ENCODE measurements around the gene COL3A1.

Gene COL3A1

GRCh38 chr2:188964976-188965546 lies 9.1 kb upstream of the COL3A1 start:
- in situ Hi-C loops (cut with MboI; ENCODE audit: low sequenced_read_pairs, unreplicated experiment): no loop called here
- DNase-seq (ENCODE audit: low spot score): no peak
- TF ChIP-seq, protein P1, sequence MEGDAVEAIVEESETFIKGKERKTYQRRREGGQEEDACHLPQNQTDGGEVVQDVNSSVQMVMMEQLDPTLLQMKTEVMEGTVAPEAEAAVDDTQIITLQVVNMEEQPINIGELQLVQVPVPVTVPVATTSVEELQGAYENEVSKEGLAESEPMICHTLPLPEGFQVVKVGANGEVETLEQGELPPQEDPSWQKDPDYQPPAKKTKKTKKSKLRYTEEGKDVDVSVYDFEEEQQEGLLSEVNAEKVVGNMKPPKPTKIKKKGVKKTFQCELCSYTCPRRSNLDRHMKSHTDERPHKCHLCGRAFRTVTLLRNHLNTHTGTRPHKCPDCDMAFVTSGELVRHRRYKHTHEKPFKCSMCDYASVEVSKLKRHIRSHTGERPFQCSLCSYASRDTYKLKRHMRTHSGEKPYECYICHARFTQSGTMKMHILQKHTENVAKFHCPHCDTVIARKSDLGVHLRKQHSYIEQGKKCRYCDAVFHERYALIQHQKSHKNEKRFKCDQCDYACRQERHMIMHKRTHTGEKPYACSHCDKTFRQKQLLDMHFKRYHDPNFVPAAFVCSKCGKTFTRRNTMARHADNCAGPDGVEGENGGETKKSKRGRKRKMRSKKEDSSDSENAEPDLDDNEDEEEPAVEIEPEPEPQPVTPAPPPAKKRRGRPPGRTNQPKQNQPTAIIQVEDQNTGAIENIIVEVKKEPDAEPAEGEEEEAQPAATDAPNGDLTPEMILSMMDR (IDR thresholded peaks at IDR 0.05; ENCODE audit: borderline replicate concordance, control extremely low read depth, extremely low read depth, insufficient read depth, missing control alignments): no peak

DNA sequence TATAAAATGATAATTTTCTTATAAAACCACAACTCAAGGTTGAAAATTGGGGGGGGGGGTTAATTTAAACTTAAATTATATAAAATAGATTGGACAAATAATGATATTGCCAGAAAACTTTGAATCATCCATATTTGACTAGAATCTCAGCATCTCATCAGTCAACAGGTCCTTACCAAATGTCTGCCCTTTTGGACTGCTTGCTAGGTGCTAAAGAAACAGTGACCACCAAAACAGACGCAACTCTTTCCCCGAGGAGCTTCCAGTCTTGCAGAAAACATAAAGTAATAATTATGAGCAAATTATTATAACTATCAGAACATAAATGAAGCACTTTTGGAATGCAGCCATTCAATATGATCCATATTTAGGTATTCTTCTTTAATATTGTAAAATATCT lies 8.6 kb upstream of the COL3A1 start:
- in situ Hi-C loops (cut with MboI; ENCODE audit: low sequenced_read_pairs, unreplicated experiment): no loop called here
- TF ChIP-seq, protein P1 (IDR thresholded peaks at IDR 0.05; ENCODE audit: borderline replicate concordance, control extremely low read depth, extremely low read depth, insufficient read depth, missing control alignments): no peak
- no peak for DNase-seq (ENCODE audit: low spot score)

DNA sequence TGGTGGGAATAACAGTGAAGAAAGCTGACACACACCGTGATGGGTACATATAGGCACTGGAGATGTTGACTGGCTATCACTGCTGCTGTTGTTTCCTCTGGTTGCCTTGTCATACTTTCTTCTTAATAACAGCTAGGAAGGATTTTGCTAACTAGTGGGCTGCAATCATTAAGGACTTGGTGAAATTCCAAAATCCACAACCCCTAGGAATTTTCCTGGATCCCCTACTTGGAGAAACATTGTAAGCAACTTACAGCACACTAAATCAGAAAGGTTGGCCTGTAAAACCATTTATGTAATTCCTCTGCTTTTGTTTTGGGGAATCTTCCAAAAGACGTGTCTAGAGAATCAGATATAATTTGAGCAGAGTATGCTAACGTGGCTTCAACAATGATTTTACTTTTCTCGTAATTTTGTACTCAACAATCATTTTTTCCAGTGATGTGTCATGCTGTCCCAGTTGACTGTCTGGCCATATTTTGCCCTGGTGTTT lies 8.0 kb upstream of the COL3A1 start:
- in situ Hi-C loops (cut with MboI; ENCODE audit: low sequenced_read_pairs, unreplicated experiment): no loop called here
- TF ChIP-seq, protein P1 (IDR thresholded peaks at IDR 0.05; ENCODE audit: borderline replicate concordance, control extremely low read depth, extremely low read depth, insufficient read depth, missing control alignments): no peak

DNA sequence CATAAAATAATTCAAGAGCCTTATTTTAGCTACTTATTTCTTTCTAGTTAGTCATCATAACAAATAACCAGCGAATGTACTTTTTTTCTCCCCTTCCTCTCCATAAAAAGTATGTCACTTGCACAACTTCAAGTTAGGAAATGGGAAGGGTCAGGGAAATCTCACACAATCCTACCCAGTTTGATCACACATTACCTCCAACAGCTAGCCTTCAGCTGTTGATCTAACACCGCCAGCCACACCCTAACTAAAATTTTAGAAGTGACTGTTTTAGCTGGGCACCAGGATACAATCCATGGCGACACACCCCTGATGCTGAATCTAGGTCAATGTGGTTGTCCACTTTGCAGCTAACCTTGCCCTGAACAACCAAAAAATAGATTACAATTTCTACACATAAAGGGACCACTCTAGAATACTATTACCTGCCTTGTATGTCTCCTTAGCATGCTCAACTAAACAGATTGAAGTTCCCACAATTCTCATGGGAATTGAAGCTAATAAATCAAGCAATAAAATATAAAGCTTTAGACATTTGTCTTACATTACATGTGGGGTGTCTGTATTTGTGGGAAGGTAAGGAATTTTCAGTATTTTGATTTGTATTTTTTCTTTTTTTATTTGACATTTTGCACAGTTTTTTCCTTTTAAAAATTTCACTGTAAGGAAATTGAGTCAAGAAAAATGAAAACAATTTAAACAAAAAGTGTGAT lies 7.3 kb upstream of the COL3A1 start:
- in situ Hi-C loops (cut with MboI; ENCODE audit: low sequenced_read_pairs, unreplicated experiment): no loop called here
- DNase-seq (ENCODE audit: low spot score): no peak

More for the DNA sequence above, 8.0 kb upstream of the COL3A1 start:
- no peak for DNase-seq (ENCODE audit: low spot score)

GRCh38 chr2:188969236-188969635 lies 4.9 kb upstream of the COL3A1 start:
- in situ Hi-C loops (cut with MboI; ENCODE audit: low sequenced_read_pairs, unreplicated experiment): no loop called here
- no peak for DNase-seq (ENCODE audit: low spot score)

More for the DNA sequence above, 7.3 kb upstream of the COL3A1 start:
- TF ChIP-seq, protein P1 (IDR thresholded peaks at IDR 0.05; ENCODE audit: borderline replicate concordance, control extremely low read depth, extremely low read depth, insufficient read depth, missing control alignments): no peak

GRCh38 chr2:188969651-188970050 lies 4.5 kb upstream of the COL3A1 start:
- TF ChIP-seq, protein P1 (IDR thresholded peaks at IDR 0.05; ENCODE audit: borderline replicate concordance, control extremely low read depth, extremely low read depth, insufficient read depth, missing control alignments): no peak
- in situ Hi-C loops (cut with MboI; ENCODE audit: low sequenced_read_pairs, unreplicated experiment): no loop called here

More at GRCh38 chr2:188969236-188969635, 4.9 kb upstream of the COL3A1 start:
- TF ChIP-seq, protein P1 (IDR thresholded peaks at IDR 0.05; ENCODE audit: borderline replicate concordance, control extremely low read depth, extremely low read depth, insufficient read depth, missing control alignments): no peak

More at GRCh38 chr2:188969651-188970050, 4.5 kb upstream of the COL3A1 start:
- DNase-seq (ENCODE audit: low spot score): no peak

Data from GM13976 (cell line).